GM18868 (cell line): Measurements from ENCODE around the gene ATM.

Experiments
- ATAC-seq: cut with Tn5 transposase; IDR thresholded peaks from one replicate; pipeline ENCODE4 v1.9.1; 2021; ENCODE audit warnings: mild to moderate bottlenecking, moderate library complexity; ENCODE audit not compliant: unreplicated experiment

ATM gene

DNA sequence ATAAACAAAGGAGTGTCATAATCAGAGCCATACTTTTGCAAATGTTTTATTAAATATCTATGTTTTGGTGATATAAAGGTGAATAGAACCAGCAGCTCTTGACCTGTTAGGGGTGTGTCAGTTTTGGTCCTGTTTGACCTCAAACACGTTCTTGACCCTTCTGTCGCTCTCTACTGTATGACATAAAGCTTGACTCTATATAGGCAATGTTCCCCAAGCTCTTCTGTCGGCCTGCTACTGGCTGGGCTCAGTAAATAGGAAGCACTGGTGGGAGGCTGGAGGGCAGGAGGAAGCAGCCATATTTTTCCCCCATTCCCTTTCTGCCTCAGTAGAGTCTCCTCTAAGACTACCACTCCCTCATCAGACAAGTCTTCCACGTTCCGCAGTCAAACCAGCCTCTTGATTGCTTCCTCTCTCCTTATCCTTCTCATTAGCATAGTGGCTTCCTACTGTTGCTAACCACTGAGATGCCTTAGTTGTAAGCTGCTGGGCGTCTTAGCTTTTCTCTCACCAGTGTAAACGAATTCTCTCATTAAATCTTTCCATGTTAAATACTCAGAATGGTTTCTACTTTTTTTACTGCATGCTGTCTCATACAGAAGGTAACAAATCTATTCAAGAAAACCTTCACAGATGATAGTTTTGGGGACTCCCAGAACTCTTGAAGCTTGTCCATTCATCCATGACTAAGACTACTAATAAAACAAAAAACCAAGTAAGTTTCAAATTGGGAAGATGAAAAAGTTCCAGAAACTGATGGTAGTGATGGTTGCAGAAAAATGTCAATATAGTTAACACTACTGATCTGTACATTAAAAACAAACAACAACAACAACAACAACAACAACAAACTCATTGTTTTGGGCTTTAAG, 3.7 kb upstream of the ATM start:
- ATAC-seq, result no peak

- no peak for ATAC-seq
Measured at GRCh38 chr11:108220721-108221336, 2.0 kb upstream of the ATM start.

GRCh38 chr11:108221371-108221770, 1.5 kb upstream of the ATM start:
- ATAC-seq, result no peak

DNA sequence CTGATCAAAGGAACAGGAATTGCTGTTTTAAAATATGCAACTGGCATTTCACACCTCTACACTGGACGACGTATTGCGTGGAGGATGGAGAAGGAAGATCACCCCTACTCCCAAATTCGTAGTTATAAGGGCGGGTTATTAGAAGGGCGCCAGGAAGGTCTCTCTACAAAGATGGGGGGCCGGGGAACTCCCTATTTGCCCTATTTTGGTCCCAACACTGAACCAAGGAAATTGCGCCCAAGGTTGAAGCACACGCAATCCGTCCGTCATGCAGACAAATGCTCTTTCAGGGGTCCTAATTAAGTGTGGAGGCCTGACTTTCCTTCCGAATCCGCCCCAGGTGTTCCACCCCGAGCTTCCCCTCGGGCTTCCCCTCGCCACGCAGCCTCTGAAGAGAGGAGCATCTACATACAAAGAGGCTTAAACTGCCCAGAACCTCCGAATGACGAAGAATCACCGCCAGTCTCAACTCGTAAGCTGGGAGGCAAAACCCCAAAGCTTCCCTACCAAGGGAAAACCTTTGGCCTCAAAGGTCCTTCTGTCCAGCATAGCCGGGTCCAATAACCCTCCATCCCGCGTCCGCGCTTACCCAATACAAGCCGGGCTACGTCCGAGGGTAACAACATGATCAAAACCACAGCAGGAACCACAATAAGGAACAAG, 825 bp upstream of the ATM start:
- no peak for ATAC-seq

- ATAC-seq, result peak; percentile 30
Measured at GRCh38 chr11:108223348-108224149, 682 bp downstream of the ATM start.

GRCh38 chr11:108224366-108224765, 1.5 kb downstream of the ATM start:
- no peak for ATAC-seq

GRCh38 chr11:108224911-108225786, 2.3 kb downstream of the ATM start:
- ATAC-seq, result peak; percentile 12

- ATAC-seq, result no peak
Measured at GRCh38 chr11:108226036-108226435, 3.2 kb downstream of the ATM start.

DNA sequence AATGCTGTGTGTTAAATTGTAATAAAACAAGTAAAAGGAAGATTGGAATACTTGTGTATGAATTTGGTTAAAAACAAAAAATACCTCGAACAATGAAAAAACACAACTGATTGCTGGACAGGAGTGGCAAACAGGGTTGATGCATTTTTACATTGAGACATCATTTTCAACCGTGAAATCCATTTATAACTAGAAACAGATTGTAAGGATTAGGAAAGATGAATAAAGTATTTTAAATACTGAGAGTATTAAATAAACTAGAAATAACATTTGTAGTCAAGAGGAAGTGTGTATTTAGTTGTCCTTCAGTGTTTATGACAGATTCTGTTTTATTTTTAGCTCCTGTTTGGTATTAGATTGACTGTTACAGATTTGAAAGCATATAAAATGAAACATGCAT, 5.4 kb downstream of the ATM start:
- ATAC-seq, result no peak

GRCh38 chr11:108233277-108233945, 10.5 kb downstream of the ATM start:
- no peak for ATAC-seq

GRCh38 chr11:108235192-108235591, 12.3 kb downstream of the ATM start:
- no peak for ATAC-seq

- no peak for ATAC-seq
Measured at GRCh38 chr11:108235633-108236032, 12.8 kb downstream of the ATM start.

DNA sequence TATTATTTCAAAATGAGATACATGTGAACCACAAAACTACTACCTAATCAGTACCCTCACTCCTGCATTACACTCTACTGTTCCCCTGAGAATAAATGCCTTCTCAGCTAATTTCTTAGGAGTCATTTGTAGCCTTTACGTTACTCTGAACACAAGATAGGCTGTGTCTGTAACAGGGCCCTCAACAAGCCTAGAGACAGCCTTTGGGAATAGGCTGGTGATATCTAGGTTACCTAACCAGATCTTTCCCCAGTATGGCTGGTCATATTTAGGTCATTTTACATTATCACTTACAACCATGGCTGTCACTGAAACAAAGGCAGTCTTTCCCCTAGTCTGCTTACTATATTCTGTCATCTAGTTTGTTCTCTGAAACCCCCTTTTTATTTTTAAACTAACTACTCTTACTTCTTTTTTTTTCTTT, 14.2 kb downstream of the ATM start:
- ATAC-seq, result peak; percentile 53

DNA sequence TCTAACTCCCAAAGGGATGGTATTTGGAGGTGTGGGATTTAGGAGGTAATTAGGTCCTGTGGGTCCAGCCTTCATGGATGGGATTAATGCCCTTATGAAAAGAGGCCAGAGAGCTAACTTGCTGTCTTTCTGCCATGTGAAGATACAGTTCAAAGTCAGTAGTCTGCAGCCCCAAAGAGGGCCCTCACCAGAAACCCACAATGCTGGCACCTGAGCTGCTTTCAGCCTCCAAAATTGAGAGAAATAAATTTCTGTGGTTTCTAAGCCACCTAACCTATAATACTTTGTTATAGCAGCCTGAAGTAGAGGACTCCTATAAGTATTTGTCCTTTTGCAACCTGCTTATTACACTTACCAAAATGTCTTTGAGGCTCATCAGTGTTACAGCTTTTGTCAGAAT, 16.2 kb downstream of the ATM start:
- ATAC-seq, result no peak

- no peak for ATAC-seq
Measured at GRCh38 chr11:108241330-108242037, 18.6 kb downstream of the ATM start.

DNA sequence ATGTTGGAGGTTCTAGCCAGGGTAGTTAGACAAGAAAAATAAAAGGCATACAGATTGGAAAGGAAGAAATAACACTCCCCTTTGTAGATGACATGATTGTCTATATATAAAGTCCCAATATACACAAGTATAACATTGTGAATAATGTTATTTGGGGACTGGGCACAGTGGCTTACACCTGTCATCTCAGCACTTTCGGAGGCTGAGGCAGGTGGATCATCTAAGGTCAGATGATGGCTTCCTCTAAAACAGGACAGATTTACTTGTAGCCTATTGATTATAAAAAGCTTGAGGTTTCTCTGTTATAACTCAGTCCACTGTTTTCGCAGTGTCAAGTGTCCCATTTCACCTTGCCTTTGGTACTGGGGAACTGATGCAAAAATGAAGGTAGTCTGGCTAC, 19.6 kb downstream of the ATM start:
- ATAC-seq, result no peak

DNA sequence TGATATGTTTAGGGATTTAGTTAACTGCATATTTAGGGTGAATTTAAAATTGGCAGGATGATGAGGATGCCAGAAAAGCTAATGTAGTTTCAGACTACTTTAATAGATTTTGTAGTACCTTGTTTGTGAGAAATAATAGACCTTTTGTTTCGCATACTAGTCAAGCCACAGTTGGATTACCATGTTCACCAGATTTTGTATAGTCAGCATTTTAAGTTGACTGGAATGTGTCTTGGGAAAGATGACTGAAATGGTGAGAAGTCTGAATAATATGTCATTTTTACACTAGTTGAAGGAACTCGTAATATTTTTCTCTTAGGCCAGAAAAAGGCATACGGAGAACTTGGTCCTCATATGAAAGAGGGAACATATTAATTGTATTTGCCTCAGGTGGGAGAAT, 23.4 kb downstream of the ATM start:
- no peak for ATAC-seq

DNA sequence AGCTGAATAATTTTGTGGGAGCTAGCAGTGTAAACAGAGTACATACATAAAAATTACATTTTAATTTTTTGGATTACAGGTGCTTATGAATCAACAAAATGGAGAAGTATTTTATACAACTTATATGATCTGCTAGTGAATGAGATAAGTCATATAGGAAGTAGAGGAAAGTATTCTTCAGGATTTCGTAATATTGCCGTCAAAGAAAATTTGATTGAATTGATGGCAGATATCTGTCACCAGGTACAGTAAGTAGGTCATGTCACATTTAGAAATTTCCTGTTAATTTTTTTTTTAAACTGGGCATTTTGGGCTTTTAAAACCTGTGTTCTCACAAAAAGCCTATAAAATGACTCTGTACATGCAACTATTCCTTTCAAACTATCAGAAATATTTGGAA, 24.0 kb downstream of the ATM start:
- ATAC-seq, result no peak

DNA sequence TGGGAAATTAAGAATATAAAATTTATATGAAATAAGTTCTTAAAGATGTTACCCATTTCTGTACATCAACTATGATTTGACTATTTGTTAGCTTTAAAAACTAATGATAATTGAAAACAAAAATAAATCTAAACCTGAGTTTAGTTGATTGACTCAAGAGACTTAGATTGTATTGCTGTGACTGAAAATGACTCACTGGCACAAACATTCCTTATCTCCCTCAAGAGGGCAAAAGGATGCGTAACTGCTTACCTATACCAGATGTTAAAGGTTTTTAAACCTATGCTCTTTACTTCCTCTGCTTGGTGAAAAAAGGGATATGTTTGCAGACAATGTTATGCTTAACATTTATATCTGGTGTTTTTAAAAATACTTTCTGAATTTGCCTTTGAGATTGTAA, 30.3 kb downstream of the ATM start:
- ATAC-seq, result no peak
